Progenitor cell of endocrine pancreas (in vitro differentiated cells): ENCODE measurements around the gene USP25. TPM values are rescaled to one million over a fixed set of nuclear protein-coding genes. Genes with fewer than 3 reads are reported as not detected.

Experiments
- DNase-seq: peaks from one replicate; pipeline ENCODE4 v3.0.0; 2021; ENCODE audit warnings: low spot score; ENCODE audit not compliant: unreplicated experiment
- H3K27ac Mint-ChIP-seq: 2 replicates; pipeline ENCODE4 v1.8.0; 2021; ENCODE audit warnings: mild to moderate bottlenecking, moderate library complexity, mixed read lengths
- H3K27me3 Mint-ChIP-seq: 2 replicates; pipeline ENCODE4 v1.8.0; 2021; ENCODE audit warnings: mixed read lengths
- H3K36me3 Mint-ChIP-seq: 2 replicates; pipeline ENCODE4 v1.8.0; 2022; ENCODE audit warnings: mixed read lengths; ENCODE audit not compliant: insufficient read depth
- H3K4me1 Mint-ChIP-seq: 2 replicates; pipeline ENCODE4 v1.8.0; 2021; ENCODE audit warnings: low read depth, mixed read lengths
- H3K4me3 Mint-ChIP-seq: 2 replicates; pipeline ENCODE4 v1.8.0; 2021; ENCODE audit warnings: low read depth, mild to moderate bottlenecking, moderate library complexity, mixed read lengths
- H3K9me3 Mint-ChIP-seq: 2 replicates; pipeline ENCODE4 v1.8.0; 2021; ENCODE audit warnings: low read depth, mixed read lengths
- CTCF ChIP-seq: fragments of 200-600 bp; sonication (generic); IDR thresholded peaks from one replicate; pipeline ENCODE4 v1.5.0; 2021; ENCODE audit warnings: antibody characterized with exemption, mild to moderate bottlenecking; ENCODE audit not compliant: unreplicated experiment
- total RNA-seq: library from RNA; stranded (reverse); gene quantifications from 2 replicates; pipeline ENCODE4 v1.2.1, GENCODE V29; 2021

USP25 gene
- total RNA-seq, 1 donor from 2014 or later = 48.8 TPM

- no peaks in the 10 kb centered on the region for H3K27me3 Mint-ChIP-seq
- H3K4me1 Mint-ChIP-seq = peaks cover 9% of the 10 kb centered on the region
- no peak for TF ChIP-seq CTCF
- H3K27ac Mint-ChIP-seq = no peak overlapping the region
- H3K36me3 Mint-ChIP-seq = peaks cover 15% of the 10 kb centered on the region
- H3K4me3 Mint-ChIP-seq = no peak overlapping the region
- DNase-seq = no peak
- H3K9me3 Mint-ChIP-seq = no peaks in the 10 kb centered on the region
Measured at GRCh38 chr21:15775291-15775690, 45.5 kb downstream of the USP25 start.

GRCh38 chr21:15775981-15776380, 46.2 kb downstream of the USP25 start:
- Mint-ChIP-seq H3K36me3 (peaks cover 18% of the 10 kb centered on the region), H3K4me3 (no peak overlapping the region), H3K9me3 (peaks cover 4% of the 10 kb centered on the region), H3K27me3 (no peaks in the 10 kb centered on the region), H3K27ac (no peak overlapping the region), H3K4me1 (peaks cover 8% of the 10 kb centered on the region)
- DNase-seq = no peak
- TF ChIP-seq CTCF = no peak

- Mint-ChIP-seq H3K27me3 (no peaks in the 10 kb centered on the region), H3K9me3 (peaks cover 4% of the 10 kb centered on the region), H3K27ac (no peak overlapping the region), H3K4me1 (peaks cover 3% of the 10 kb centered on the region), H3K4me3 (no peak overlapping the region), H3K36me3 (peaks cover 17% of the 10 kb centered on the region)
- DNase-seq = no peak
- TF ChIP-seq CTCF = no peak
Measured at GRCh38 chr21:15776818-15777217, 47.0 kb downstream of the USP25 start.

GRCh38 chr21:15781986-15782385, 52.2 kb downstream of the USP25 start:
- peaks cover 23% of the 10 kb centered on the region for H3K9me3 Mint-ChIP-seq
- no peak overlapping the region for H3K4me3 Mint-ChIP-seq
- H3K27ac Mint-ChIP-seq = no peak overlapping the region
- peaks cover 29% of the 10 kb centered on the region for H3K36me3 Mint-ChIP-seq
- H3K4me1 Mint-ChIP-seq = no peaks in the 10 kb centered on the region
- DNase-seq = no peak
- no peaks in the 10 kb centered on the region for H3K27me3 Mint-ChIP-seq
- TF ChIP-seq CTCF = no peak

GRCh38 chr21:15788847-15789523, 59.2 kb downstream of the USP25 start:
- Mint-ChIP-seq H3K36me3 (peaks cover 6% of the 10 kb centered on the region), H3K4me3 (no peak overlapping the region), H3K27me3 (no peaks in the 10 kb centered on the region), H3K27ac (no peak overlapping the region), H3K9me3 (peaks cover 12% of the 10 kb centered on the region), H3K4me1 (peaks cover 9% of the 10 kb centered on the region)
- no peak for DNase-seq
- TF ChIP-seq CTCF = no peak
